GM21528 (cell line): ENCODE measurements around the gene PGF.

Source experiments
- ATAC-seq: cut with Tn5 transposase; IDR thresholded peaks from one replicate; pipeline ENCODE4 v1.9.1; 2021; ENCODE audit warnings: mild to moderate bottlenecking, moderate library complexity; ENCODE audit not compliant: unreplicated experiment, low FRiP score

The PGF gene

GRCh38 chr14:74907744-74908143 lies 47.7 kb downstream of the PGF start:
- ATAC-seq: no peak

GRCh38 chr14:74906925-74907521 lies 48.4 kb downstream of the PGF start:
- no peak for ATAC-seq

- ATAC-seq: no peak
Measured at GRCh38 chr14:74905595-74906142, 49.7 kb downstream of the PGF start.

- ATAC-seq: no peak
Measured at GRCh38 chr14:74904635-74905503, 50.5 kb downstream of the PGF start.

GRCh38 chr14:74902941-74903705 lies 52.3 kb downstream of the PGF start:
- ATAC-seq: no peak

- ATAC-seq: no peak
Measured at GRCh38 chr14:74898694-74899093, 56.7 kb downstream of the PGF start.

GRCh38 chr14:74898083-74898482 lies 57.3 kb downstream of the PGF start:
- ATAC-seq: no peak

- ATAC-seq: no peak
Measured at GRCh38 chr14:74897642-74898041, 57.8 kb downstream of the PGF start.

- ATAC-seq: no peak
Measured at GRCh38 chr14:74896400-74896799, 59.0 kb downstream of the PGF start.

GRCh38 chr14:74893614-74894091 lies 61.7 kb downstream of the PGF start:
- ATAC-seq: peak; percentile 45

- no peak for ATAC-seq
Measured at GRCh38 chr14:74892745-74893144, 62.7 kb downstream of the PGF start.

GRCh38 chr14:74891870-74892269 lies 63.5 kb downstream of the PGF start:
- no peak for ATAC-seq
